ACHN (cell line): Measurements from ENCODE around the gene EIF5B.

Experiments used
- DNase-seq: peaks from one replicate; pipeline ENCODE4 v3.0.0-alpha.2; 2015
- in situ Hi-C: cut with HindIII; loops from 2 replicates; pipeline ENCODE4 v1.10.0; 2017; ENCODE audit warnings: low sequenced_read_pairs, low pct_ligation_motif_present, low pct_unique_long_range_greater_than_20kb

The EIF5B gene

GRCh38 chr2:99401841-99402240 lies 64.7 kb downstream of the EIF5B start:
- in situ Hi-C loops = no loop called here
- DNase-seq = no peak

- DNase-seq = no peak
- in situ Hi-C loops = no loop called here
Observed at GRCh38 chr2:99403084-99403483, 65.9 kb downstream of the EIF5B start.

GRCh38 chr2:99403524-99403923 lies 66.3 kb downstream of the EIF5B start:
- in situ Hi-C loops = no loop called here
- peak; percentile 30 for DNase-seq

DNA sequence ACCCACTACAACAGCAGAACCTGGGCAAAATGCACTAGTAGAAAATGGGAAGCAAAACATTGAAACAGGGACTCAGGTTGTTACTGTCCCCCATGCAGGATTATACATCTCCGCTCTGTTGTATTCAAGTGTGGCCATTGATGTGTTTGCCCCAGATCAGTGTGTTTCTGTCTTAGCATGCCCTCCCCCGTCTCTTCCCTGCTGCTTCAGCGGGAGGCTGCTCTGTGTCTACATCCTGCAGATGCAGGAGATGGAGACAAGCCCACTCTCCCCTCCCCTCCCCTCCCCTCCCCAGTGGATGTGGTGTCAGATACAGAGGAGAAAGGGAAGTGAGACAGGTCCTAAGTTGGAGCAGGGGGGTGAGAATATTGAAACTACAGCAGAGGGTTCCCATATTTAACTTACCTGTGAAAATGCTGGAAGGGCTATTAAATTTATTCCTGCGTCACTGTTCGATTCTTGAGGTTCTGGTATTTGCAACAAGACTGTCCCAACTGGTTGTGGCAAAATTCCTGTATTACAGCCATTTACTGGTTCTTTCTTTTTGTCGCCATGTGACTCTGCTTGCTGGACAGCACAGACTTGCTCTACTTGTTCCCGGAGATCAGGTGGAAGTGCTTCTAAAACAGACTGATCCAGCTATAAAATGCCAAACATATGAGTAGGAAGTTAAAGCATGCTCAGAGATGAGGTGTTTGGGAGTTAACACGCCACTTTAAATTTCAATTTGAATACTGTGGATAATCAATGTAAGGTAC lies 67.0 kb downstream of the EIF5B start:
- in situ Hi-C loops = no loop called here

DNA sequence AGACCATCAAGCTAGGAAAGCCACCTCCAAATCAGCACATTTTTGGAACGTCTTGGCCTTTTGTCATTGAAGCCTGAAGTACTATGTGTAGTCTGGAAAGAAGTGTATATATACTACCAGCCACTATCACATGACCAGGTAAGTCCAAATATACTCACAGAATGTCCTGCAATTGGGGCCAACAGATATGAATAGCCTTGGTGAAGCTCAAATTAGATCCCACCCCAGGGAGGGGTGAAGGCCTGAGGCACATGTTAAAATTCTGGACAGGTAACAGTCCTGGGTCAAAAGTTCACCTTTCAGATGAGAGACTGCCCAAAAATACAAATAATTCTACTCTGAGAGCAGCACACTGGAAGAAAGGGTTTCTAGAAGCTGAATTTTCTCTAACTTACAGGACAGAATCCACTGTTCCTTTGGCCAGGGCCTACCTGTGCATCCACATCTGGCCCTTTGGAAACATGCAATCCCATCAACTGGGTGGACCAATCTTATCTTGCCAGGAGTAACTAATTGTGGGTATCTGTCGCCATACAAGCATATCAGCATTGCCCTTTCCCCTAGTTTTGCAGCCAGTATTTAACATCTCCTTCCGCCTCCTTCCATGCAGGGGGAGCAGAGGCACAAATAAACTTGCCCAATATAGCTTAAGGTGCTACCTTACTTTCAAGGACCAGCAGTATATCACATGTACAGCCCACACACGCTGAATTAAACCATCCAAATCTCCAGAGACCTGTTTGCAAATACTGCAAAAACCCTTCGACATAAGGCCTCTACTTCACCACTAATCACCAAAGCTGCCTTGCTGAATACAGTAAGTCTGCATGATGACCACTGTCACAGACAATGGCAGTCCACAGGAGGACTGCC lies 67.8 kb downstream of the EIF5B start:
- in situ Hi-C loops = no loop called here
- DNase-seq = no peak

More for the DNA sequence above, 67.0 kb downstream of the EIF5B start:
- DNase-seq = no peak

GRCh38 chr2:99406137-99406536 lies 68.9 kb downstream of the EIF5B start:
- in situ Hi-C loops = no loop called here
- DNase-seq = no peak

- in situ Hi-C loops = no loop called here
- DNase-seq = no peak
Observed at GRCh38 chr2:99410276-99410675, 73.1 kb downstream of the EIF5B start.

- in situ Hi-C loops = no loop called here
- no peak for DNase-seq
Observed at GRCh38 chr2:99414566-99414965, 77.4 kb downstream of the EIF5B start.

DNA sequence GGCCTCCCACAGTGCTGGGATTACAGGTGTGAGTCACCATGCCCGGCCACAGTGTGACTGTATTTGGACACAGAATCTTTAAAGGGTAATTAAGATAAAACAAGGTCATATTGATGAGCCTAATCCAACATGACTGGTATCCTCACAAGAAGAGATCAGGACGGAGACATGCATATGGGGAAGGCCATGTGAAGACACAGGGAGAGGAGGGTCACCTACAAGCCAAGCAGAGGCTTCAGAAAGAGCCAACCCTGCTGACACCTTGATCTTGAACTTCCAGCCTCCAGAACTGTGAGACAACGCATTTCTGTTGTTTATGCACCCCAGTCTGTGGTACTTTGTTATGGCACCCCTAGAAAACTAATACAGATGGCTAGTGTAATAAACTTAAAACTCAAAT lies 80.2 kb downstream of the EIF5B start:
- in situ Hi-C loops = no loop called here
- no peak for DNase-seq

DNA sequence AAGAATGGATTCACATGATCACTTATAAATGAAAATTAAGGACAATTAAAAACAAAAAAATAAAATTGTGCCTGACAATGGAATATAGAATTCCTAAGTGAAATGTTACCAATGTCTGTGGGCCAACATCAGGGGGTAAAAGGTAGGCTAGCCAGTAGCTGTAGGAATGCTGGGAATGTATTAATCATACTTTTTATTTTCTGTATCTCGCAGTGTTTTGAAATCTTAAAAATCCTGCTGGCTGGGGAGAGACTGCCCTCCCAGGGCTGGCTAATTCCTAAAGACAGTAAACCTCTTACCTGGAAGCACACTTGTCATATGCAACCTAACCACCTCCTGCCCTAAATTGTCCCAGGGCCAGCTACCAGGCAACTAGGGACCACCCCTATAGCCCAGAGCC lies 82.8 kb downstream of the EIF5B start:
- in situ Hi-C loops = no loop called here
- DNase-seq = peak; percentile 57

- DNase-seq = peak; percentile 46
- in situ Hi-C loops = no loop called here
Observed at GRCh38 chr2:99420751-99421299, 83.6 kb downstream of the EIF5B start.

DNA sequence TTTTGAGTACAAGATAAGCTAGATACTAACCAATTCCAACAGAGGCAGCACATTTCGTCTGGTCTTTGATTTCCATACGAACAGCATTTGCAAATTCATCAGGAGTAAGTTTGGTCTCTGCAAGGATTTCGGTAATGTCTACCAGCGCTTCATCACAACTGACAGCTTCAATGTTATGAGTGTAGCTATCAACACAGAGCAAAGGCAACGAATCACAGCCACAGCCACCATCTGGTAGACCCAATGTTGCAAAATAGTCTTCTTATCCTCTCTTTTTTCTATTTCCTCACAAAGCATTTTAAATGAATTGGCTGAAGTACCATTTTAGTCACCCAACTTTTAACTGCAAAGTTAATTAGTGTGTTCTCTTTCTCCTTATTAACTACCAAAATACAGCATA lies 84.3 kb downstream of the EIF5B start:
- in situ Hi-C loops = no loop called here
- no peak for DNase-seq

DNA sequence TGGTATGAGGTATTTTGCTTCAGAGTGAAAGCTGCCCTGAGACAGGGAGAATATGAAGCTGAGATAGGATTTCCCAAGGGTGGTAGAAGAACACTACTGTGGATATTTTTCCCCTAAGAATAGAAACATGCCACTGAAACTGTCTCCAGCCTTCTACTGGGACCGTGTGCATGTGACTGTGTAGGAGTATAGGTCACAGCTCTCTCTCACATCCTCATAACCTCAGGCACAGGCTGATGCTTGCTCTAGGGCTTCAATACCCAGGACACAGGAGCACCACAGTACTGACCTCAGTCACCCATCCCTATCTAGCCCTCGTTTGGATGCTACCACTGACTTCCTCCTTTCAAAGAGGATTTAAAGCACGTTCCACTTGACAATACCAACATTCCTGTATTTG lies 85.4 kb downstream of the EIF5B start:
- DNase-seq = no peak
- in situ Hi-C loops = no loop called here

GRCh38 chr2:99424371-99424770 lies 87.2 kb downstream of the EIF5B start:
- in situ Hi-C loops = no loop called here
- no peak for DNase-seq

DNA sequence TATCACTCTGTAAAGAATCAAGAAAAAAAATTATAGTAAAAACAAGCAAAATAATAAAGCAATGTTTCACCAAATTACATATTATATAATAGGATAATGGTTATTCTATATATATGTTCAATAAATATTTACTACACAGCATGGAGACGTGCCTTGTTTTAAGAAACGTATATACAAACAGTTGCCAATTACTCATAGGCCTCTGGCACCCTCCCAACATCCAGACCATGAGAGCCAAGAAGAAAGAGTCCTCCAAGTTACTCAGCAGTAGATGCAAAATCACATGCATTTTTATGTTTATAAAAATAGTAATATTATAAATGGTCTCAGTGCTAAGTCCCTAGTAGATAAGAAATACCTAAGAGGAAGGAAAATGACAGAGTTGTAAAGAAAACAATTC lies 87.8 kb downstream of the EIF5B start:
- in situ Hi-C loops = no loop called here
- DNase-seq = no peak

GRCh38 chr2:99430614-99431291 lies 93.6 kb downstream of the EIF5B start:
- in situ Hi-C loops = no loop called here
- DNase-seq = no peak

DNA sequence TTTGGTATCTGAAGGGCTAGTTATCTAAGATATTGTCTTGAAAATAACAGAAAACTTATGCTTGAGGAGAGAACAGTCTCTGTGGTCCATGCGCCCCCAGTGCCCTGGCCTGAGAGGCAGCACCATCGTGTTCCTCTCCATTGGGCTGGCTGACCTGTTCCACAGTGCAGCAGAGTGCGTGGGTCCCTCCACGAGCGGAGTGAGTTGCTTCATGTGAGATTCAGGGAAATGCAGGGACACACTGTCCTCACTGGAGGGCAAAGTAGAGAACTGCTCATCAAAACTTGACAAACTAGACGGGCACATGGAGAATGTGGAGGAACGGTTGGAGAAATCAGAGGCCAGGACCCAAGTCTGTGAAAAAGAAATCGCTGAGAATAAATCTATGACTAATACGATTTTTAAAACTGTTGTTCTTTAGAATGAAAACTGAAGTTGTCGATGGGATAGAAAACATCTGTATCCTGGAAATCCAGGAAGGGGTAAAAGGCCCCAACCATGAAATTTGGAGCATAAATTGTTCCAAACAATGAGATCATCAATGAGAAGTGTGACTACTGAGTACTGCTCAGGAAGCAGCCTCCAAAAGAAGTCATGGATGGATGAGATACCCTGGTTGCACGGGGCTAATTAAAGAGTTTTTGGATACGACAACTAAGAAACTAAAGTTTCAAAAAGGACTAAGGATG lies 94.5 kb downstream of the EIF5B start:
- in situ Hi-C loops = no loop called here
- DNase-seq = no peak

DNA sequence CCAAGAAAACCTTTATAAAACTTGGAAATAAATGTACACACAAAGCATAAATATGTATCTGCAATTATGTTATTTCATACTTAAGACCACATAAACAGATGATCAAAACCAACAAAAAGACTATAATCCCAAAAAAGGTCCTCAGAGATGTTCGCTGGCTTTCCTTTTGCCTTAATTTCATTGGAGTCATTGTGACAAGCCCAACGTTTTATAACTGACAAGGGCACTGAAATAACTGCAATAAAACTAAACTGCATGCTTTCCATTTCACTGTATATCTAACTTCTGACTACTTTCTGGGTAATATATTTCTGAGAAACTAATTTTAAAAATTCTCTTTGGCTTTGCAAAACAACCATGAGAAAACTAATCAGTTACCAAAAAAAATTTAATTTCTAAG lies 96.2 kb downstream of the EIF5B start:
- in situ Hi-C loops = no loop called here
- DNase-seq = no peak

GRCh38 chr2:99436874-99437273 lies 99.7 kb downstream of the EIF5B start:
- in situ Hi-C loops = no loop called here
- no peak for DNase-seq
